ENCODE results near the gene PRR9. TPM values are rescaled to one million over a fixed set of nuclear protein-coding genes. Genes with fewer than 3 reads are reported as not detected.

Gene PRR9
- total RNA-seq, 3 donors from 2014 or later: not detected

- TF ChIP-seq, protein P1, sequence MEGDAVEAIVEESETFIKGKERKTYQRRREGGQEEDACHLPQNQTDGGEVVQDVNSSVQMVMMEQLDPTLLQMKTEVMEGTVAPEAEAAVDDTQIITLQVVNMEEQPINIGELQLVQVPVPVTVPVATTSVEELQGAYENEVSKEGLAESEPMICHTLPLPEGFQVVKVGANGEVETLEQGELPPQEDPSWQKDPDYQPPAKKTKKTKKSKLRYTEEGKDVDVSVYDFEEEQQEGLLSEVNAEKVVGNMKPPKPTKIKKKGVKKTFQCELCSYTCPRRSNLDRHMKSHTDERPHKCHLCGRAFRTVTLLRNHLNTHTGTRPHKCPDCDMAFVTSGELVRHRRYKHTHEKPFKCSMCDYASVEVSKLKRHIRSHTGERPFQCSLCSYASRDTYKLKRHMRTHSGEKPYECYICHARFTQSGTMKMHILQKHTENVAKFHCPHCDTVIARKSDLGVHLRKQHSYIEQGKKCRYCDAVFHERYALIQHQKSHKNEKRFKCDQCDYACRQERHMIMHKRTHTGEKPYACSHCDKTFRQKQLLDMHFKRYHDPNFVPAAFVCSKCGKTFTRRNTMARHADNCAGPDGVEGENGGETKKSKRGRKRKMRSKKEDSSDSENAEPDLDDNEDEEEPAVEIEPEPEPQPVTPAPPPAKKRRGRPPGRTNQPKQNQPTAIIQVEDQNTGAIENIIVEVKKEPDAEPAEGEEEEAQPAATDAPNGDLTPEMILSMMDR (IDR thresholded peaks at IDR 0.05): no peak
- intact Hi-C loops (cut with DNase I, micrococcal nuclease): no loop called here
- DNase-seq: no peak
- H3K4me1 ChIP-seq (ENCODE audit: low read depth): no peaks in the 10 kb centered on the region
- no peaks in the 10 kb centered on the region for H3K36me3 ChIP-seq (ENCODE audit: low read depth)
- ATAC-seq: no peak
- no peaks in the 10 kb centered on the region for H3K9me3 ChIP-seq
- H3K4me3 ChIP-seq: no peak overlapping the region
These were observed 28.1 kb downstream of the PRR9 start for GRCh38 chr1:153245466-153245865.

DNA sequence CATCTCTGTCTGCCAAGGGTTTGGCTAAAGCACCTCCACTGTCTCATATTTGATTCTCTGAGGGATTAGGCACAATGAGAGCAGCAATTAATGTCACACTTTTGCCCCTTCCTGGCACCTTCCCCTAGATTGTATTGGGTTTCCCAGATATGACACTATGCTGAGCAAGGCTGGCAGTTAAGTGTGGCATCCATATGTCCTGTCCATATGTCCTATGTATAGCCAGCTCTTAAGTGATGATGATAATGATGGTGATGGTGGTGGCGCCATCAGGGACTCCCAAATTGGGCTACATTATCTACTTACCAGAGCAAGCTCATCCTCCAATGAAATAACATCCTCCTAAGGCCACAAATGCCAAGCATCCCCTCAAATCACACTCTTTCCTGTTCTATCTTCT is 28.6 kb downstream of the PRR9 start:
- DNase-seq (no peak), ATAC-seq (no peak)

DNA sequence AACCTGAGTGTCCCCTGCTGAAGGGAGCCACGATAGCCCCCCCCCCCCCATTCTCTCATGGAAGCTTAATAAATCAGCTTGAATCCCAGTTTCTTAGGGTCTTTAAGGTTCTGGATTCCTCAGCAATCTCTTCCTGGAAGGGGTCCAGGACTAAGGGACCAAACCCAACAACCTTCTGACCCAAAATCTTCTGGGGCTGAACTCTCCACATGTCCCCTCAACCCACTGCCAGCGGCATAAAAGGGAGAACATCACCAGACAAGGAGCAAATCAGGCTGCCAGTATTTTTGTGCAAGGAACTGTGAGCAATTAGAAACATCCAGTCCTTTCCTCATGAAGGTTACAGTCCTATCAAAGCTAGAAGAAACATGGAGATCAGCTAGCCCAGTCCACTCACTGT is 29.4 kb downstream of the PRR9 start:
- H3K36me3 ChIP-seq (ENCODE audit: low read depth): no peaks in the 10 kb centered on the region

More for the DNA sequence above, 28.6 kb downstream of the PRR9 start:
- Histone ChIP-seq H3K4me1 (ENCODE audit: low read depth) (no peaks in the 10 kb centered on the region), H3K9me3 (no peaks in the 10 kb centered on the region), H3K4me3 (no peak overlapping the region), H3K36me3 (ENCODE audit: low read depth) (no peaks in the 10 kb centered on the region)
- intact Hi-C loops (cut with DNase I, micrococcal nuclease): no loop called here
- TF ChIP-seq, protein P1 (IDR thresholded peaks at IDR 0.05): no peak

DNA sequence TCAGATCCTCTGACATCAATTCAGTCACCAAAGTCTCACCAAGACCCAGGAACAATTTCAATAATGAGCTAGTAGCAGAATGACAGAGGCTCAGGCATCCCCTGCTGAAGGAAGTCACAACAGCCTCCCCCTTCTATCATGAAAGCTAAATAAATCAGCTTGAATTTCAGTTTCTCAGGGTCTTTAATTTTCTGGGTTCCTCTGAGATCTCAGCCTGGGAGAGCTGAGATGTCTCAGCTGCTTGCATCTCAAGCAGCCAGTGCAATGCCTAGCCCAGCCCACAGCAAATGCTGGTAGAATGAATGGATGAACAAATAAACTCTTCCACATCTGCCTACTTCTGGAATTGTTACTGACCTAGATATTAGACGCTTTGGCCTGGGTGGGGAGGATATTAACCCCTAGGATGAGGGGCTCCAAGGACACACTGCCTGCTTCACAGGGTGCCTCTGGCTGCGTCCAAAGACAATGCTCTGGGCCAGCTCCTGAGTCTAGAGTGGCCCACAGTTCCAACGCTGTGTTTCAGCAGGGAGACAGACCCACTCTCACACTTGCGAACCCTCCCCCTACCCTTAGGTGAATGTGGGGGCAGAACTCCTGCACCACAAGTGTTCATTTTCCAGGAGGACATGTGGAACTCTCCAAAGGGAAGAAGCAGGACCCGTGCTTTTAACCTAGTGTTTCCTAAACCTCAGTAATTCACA is 30.9 kb downstream of the PRR9 start:
- H3K4me3 ChIP-seq: no peak overlapping the region
- no peaks in the 10 kb centered on the region for H3K4me1 ChIP-seq (ENCODE audit: low read depth)
- H3K9me3 ChIP-seq: no peaks in the 10 kb centered on the region
- ATAC-seq: no peak
- DNase-seq: no peak
- TF ChIP-seq, protein P1 (IDR thresholded peaks at IDR 0.05): no peak
- H3K36me3 ChIP-seq (ENCODE audit: low read depth): no peaks in the 10 kb centered on the region
- intact Hi-C loops (cut with DNase I, micrococcal nuclease): no loop called here

More for the DNA sequence above, 29.4 kb downstream of the PRR9 start:
- DNase-seq (no peak), ATAC-seq (no peak)
- Histone ChIP-seq H3K4me1 (ENCODE audit: low read depth) (no peaks in the 10 kb centered on the region), H3K4me3 (no peak overlapping the region), H3K9me3 (no peaks in the 10 kb centered on the region)
- TF ChIP-seq, protein P1 (IDR thresholded peaks at IDR 0.05): no peak
- intact Hi-C loops (cut with DNase I, micrococcal nuclease): no loop called here

GRCh38 chr1:153250166-153250565 is 32.8 kb downstream of the PRR9 start:
- no peak for ATAC-seq

More at GRCh38 chr1:153250166-153250565, 32.8 kb downstream of the PRR9 start:
- Histone ChIP-seq H3K4me3 (no peak overlapping the region), H3K36me3 (ENCODE audit: low read depth) (no peaks in the 10 kb centered on the region), H3K9me3 (no peaks in the 10 kb centered on the region), H3K4me1 (ENCODE audit: low read depth) (no peaks in the 10 kb centered on the region)
- TF ChIP-seq, protein P1 (IDR thresholded peaks at IDR 0.05): no peak
- DNase-seq: no peak
- intact Hi-C loops (cut with DNase I, micrococcal nuclease): no loop called here

Data from mucosa of descending colon (tissue), 3 donors.